SW 1271 (cell line): ENCODE results near the gene CHCHD4.
"Not testable (repeated sequence)": the region's sequence is repeated elsewhere in the genome, so short reads cannot be mapped to it uniquely, and the experiment has no call there.

ENCODE experiments used
- DNase-seq, 2 experiments: peaks; one replicate each; lab custom pipeline; 2025; lab: John Stamatoyannopoulos, UW

CHCHD4 gene

DNA sequence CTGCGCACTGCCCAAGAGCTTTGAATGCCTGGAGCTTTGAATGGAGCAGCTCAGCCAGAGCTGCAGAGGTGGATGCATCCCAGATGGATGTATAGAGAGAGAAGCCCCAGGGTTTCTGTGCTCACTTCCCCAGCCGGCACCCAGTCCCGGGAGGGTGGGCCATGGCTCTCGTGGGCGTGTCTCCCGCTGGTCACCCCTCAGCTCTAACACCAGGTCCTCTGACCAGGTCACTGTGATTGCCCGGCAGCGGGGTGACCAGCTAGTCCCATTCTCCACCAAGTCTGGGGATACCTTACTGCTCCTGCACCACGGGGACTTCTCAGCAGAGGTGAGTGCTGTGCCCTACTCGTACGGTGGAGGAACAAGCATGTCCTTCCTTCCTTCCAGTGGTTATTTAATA is 10.9 kb upstream of the CHCHD4 start:
- DNase-seq, result no peak

DNA sequence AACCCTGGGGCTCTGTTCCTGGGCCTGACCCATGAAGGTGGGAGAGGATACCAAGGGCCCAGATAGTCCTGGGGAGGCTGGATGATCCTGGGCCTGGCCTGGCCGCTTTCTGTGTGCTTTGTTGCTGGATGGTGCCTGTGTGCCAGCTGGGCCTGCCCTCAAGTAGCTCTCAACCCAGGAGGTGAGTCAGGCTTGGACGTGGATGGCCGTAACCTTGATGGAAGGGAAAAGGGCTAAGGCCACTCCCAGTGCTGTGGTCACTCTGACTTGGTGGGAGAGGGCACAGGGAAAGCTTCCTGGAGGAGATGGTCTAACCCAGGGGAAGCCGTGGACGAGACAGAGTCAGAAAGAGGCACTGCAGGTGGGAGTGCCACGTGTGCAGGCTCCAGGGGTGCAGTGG is 9.6 kb upstream of the CHCHD4 start:
- no peak for DNase-seq

DNA sequence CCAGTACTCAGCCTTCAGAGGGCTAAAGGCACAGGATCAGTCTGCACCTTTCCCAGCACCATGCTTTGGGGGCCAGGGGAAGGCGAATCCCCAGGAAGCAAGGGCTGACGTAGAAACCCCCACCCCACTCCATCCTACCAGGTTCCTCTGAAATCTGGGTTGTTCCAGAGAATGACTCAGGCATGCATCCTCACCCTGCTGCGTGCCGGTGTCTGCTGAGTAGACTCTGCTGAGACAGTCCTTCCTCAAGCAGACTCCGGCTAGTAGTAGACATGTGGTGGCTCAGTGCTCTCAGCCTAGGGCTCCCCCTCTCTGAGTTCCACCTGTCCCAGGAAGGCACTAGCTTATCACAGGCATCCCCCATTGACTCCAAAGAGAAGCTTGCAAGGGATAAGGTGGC is 9.2 kb upstream of the CHCHD4 start:
- DNase-seq, result no peak

DNA sequence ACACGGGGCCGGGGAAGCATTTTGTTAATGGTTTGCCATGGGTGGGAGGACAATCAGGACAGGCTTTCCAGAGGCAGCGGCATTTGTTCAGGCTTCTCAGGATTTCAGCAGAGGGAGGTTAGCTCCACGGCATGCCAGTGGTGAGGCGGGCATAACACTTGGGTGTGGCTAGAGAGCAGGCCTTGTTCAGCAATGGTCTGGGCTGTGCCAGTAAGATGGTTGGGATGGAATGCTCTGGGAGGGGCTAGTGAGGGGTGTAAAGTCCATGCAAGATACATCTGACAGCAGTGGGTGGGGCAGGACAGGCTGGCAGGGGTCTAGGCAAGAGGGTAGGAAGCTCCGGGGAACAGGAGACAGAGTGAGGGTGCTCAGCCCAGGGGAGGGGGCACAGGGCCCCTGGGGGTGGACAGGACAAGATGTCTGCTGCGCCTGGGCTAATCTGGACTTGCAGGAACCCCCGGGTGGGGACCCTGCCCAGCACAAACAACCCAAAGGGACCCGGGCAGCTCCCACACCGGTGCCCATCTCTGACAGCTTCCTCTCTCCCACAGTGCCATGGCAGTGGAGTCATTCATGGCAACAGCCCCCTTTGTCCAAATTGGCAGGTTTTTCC is 8.6 kb upstream of the CHCHD4 start:
- no peak for DNase-seq

DNA sequence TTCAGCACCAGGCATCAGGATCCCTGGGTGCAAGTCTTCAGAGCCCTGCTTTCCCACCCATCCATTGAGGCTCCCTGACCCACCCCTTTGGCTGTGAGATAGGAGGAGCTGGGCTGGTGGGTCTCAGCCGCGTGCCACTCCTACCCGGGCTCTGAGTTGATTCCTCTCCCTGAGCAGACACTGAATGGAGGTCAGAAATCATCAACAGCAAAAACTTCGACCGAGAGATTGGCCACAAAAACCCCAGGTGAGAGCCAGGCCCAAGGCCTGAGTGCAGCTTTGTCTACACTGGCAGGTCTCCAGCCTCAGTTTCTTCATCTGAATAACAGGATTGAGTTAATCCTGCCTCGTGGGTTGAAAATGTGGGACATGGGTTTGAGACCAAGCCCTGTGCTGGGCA is 8.0 kb upstream of the CHCHD4 start:
- no peak for DNase-seq

DNA sequence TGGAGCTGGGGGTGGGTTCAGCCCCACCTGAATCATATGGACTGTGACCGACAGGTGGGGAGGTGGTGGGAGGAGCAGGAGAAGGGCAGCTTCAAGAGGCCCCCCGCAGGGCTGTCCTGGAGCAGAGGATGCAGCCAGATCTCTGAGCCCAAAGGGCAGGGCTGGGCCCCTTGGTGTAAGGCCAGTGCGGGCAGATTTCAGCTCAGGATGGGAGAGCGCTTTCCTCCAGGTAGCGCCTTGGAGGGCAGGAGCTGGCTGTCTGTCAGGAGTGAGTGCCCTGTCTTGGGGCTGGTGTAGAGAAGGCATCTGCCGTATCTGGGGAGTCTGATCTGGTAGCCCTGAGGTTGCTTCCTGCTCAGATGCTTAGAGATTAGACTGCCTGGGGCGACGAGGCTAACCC is 7.5 kb upstream of the CHCHD4 start:
- DNase-seq, result no peak

DNA sequence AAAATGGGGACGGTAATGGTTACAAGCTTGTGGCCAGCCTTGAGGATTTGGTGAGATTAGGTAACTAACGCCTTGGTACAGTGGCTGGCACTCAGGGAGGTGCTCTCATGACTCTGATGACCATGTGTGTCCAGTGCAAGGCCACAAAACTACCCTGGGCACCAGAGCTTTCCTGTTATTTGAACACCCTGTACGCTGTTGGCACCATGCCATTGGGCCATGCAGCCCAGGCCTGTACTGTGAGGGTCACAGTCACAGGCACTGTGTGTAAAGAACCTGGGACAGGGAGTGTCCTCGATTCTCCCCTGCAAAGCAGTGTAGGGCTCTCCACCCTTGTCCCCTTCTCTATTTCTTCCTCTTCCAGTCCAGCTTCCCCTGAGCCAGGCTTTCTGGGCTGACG is 6.5 kb upstream of the CHCHD4 start:
- DNase-seq, result no peak

DNA sequence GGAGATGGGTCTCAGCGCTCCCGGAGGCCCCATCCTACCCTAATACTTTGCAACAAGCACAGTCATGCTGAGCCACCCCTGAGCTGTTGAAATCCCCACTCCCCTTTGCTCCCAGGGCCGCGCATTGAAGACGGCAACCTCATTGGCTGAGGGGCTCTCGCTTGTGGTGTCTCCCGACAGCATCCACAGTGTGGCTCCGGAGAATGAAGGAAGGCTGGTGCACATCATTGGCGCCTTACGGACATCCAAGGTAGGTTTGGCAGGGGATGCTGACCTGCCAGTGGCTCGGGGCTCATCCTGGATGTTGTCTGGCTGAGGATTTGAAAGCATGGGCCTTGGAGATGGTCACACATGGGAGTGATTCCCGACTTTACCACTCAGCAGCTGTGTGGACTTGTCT is 6.0 kb upstream of the CHCHD4 start:
- DNase-seq, result no peak

DNA sequence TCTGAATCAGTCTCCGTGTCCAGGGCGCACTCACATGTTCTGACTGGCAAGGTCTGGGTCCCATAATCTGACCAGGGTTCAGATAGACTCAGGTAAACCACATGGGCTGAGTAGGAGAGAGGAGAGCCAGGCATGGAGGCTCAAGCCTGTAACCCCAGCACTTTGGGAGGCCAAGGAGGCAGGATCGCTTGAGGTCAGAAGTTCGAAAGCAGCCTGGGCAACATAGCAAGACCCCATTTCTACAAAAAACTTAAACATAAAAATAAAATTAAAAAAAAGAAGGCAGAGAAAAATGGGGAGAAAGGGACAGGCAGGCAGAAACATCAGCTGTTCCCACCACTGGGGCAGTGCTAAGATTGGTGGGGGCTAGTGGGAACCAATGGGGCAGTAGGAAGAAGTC is 5.6 kb upstream of the CHCHD4 start:
- no peak for DNase-seq

DNA sequence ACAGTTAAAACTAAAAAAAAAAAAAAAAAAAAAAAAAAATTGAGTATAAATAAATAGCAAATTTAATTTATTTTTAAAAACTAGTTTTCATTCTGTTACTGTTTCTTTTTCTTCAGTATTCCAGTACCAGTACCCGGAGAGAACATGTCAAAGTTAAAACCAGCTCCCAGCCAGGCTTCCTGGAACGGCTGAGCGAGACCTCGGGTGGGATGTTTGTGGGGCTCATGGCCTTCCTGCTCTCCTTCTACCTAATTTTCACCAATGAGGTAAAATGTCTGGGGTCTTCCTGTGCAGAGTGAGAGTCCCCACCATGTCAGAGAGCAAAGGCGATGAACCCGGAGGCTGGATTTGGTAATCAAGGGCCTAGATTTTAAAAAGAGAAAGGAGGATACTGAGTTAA is 4.6 kb upstream of the CHCHD4 start:
- no peak for DNase-seq

DNA sequence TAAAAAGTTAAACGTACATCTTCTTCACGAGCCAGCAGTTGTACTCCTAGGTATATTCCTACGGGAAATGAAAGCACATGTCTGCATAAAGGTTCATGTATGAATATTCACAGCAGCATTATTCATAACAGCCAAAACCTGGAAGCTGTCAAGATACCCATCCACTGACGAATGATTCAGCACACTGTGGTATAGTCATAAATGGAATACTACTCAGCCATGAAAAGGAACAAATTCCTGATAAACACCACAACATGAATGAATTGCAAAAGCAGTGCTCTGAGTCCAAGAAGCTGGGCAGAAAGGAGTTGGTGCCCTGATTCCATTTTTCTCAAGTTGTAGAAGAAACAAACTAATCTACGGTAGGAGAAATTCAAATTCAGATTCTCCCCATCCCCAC is 4.1 kb upstream of the CHCHD4 start:
- no peak for DNase-seq

DNA sequence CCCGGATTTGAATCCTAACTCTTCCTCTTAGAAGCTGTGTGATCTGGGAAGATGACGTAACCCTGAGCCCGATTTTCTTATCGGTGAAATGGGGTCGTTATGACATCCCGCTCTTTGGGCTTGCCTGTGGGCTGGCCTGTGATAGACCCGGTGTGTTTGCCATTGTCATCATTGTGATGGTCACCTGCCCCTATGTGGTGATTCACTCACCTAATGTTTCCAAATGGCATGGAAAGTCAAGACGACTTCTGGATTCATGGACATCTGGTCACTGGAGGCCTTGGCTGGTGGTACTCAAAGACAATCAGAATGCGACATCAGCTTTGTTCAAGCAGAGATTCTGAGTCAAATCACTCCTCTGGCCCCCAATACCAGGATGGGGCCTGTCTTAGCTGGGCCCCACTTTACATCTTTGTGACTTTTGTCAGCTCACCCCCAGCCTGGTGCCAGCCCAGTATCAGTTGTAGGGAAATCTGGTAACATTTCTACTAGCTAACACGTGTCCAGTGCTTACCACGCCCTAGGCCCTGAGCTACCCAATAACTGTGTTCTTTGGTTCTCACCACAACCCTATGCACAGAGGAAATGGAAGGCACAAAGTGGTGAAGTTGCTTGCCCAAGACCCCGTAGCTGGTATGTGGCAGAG is 3.0 kb upstream of the CHCHD4 start:
- no peak for DNase-seq

DNA sequence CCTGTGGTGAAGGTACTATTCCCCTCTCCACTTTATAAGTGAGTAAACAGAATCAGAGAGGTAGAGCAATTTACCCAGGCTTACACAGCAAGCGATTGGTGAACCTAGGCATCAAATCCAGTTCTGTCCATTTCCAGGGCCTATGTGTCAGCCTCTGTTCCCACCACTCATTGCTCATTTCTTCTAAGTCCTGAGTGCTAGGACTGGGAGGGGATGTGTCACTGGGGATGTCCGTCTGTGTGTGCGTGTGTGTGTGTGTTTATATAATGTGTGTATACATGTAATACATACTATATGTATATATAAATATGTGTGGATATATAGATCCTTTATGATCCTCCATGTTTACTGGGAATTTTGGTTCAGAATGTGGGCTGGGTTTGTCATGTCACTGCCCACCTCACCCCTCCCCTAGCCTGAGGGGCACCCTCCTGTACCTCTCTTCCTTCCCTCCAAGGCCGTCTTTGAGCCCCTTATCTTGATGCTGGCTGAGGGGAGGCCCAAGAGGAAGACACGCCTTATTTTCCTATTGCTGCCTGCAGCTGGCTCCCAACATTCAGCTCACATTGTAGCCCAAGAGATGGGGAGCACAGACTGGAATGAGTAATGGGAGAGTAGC is 2.3 kb upstream of the CHCHD4 start:
- DNase-seq, result no peak

DNA sequence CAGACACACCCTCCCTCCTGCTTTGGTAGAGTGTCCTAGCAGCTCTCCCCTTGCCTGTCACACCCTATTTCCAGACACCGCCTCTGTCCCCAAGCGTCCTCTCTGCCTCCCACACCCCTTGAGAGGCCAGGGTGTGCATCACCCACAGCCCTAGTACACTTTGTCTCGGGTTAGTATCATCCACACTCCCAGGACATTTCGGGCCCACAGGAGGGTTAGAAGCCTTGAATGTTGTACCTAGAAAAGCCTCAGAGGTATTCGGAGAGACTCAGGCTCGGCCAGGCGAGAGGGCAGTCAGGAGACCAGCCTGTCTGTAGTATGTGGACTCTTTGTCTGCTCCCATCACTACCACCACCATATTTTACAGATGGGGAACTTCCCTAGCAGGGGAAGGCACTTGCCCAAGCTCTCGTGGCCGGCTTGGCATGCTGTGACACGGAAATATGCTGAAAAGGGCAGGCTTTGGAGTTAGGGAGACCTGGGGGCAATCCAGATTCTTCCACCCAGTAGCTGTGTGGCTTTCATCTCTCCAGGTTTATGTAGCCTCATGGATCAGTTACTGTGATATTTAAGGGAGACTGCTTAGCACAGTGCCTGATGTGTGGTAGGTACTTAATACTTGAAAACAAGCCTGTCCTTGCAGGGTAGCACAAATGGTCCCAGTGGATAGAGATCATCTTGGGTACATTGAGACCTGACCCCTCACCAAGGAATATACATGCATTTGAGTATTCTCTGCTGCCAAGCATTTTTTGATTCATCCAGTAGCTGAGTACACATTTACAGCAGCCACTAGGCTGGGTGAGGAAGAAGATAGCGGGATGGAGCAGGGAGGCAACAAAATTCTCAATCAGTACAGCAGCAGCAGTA is 1.6 kb upstream of the CHCHD4 start:
- no peak for DNase-seq

DNA sequence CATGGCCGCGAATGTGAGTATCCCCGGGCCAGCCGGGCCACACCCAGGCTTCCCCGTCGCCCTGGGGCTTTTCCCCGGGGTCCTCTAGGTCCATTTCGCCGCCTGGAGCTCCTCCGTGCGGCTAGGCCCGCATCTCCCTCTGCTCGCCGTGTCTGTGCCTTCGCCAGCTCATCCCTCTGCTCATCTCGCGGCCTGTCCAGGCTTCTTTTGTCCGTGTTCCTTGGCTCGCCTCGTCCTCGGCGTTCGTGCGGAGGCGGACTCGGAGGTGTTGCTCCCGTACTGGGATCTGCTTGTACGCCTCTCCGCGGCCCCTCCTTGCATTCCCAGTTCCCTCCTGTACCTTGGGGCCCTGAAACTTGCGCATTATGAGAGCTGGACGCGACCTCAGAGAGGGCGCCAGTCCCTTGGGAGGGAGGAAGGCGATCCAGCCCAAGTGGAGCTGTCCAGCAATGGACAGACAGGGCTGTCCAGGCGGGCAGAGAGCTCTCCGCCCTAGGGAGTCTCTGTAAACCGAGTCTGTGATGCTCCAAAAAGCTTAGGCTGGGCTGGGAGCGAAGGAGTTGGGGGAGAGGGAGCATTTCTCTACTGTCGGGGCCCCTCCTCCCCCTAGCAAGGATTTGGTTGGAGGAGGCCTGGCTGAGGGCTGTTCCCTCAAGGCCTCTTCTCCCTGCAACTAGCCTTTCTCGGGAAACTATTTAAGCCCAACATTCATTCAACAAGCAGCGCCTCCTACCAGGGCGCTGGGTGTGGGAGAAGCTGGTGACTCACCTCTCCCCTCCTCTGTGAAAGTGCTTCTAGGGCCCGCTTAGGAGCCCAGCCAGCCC is 735 bp upstream of the CHCHD4 start:
- DNase-seq, result peak; percentile 68 to 82

DNA sequence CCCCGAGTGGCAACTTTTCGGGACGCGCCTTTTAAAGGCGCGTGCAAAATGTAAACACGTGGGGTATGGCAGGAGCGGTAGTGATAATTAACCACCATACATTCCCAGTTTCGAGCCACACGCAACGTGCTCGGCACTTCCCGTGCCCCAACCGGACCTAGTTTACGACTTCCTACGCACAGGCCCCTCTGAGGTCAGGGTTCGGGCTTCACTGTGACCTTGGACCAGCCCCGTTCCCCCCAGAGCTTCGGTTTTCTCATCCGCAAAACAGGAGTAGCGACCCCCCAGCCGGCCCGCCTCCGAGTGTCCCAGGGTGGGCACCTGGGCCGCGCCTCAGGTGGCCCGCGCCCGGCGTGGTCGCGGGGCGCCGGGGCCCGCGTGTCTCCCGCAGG is 451 bp downstream of the CHCHD4 start:
- DNase-seq, result peak; percentile 47 to 60

DNA sequence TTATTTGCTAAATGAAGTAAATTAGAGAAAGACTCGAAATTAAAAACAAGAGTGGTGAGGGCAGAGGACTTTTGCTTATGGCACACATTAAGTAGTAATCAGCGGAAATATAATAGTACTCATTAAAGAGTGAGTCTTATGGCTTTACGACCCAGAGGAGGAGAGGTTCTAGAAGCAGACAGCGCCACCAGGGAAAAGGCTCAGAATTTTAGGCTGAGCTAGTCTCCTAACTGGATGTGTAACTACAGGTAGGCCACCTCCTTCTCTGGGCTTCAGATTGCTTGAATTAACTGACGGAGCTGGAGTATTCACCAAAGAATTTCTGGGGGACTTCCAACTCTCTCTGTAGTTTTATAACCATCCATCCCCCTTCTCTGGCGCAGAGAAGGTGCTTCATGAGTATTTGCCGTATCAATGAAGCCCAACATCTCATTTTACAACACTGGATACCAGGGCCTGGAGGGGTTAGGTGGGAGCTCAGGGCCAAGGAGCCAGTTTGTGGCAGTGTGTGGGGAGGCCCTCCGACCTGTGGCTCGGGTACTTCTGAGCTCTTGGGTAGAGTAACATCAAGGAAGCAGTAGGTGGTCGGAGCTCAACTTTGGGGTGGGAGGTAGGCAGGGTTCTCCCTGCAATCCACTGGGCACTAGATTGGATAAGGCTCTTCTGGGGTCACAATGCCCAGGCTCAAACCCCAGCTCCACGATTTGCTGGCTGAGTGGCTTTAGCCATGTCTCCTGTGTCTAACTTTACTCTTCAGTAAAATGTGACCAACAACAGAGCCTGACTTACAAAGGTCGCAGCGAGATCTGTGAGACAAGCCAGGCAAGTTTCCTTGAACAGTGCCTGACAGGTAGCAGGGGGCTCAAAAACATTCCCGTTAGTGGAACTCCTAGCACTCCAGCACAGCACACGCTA is 1.1 kb downstream of the CHCHD4 start:
- no peak for DNase-seq

DNA sequence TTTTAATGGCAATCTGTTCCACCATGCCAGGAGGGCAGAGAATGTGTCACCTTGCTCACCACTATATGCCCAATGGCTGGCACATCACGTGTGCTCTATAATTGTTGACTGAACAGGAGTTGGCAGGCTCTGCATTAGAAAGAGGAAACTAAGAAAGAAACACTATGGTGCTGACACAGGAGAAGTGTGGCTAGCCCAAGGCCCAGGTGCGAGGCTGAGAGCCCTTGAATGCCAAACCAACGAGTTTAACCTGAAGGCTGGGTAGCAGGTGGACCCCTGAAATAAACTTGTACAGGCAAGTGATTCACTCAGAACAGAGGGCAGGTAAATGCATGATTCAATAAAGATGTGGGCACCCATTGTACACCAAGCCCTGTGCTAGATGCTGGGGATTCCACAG is 2.4 kb downstream of the CHCHD4 start:
- DNase-seq, result no peak

DNA sequence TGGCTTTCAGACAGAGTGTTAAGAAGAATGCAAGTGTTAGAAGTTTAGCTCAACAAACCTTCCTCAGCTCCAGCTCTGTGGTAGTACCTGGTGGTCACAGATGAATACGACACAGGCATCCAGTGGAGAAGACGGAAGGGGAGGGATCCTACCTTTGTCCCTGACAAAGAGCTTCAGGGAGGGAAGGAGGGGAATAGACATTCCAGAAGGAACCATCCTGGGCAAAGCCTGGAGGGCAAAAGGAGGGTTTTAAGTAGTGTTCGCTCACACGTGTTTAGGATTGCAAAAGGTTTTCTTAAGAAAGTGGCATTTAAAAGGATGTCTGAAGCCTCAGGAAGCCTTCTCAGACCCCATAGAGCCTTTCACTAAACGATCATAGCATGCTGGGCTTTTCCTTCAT is 2.8 kb downstream of the CHCHD4 start:
- no peak for DNase-seq

DNA sequence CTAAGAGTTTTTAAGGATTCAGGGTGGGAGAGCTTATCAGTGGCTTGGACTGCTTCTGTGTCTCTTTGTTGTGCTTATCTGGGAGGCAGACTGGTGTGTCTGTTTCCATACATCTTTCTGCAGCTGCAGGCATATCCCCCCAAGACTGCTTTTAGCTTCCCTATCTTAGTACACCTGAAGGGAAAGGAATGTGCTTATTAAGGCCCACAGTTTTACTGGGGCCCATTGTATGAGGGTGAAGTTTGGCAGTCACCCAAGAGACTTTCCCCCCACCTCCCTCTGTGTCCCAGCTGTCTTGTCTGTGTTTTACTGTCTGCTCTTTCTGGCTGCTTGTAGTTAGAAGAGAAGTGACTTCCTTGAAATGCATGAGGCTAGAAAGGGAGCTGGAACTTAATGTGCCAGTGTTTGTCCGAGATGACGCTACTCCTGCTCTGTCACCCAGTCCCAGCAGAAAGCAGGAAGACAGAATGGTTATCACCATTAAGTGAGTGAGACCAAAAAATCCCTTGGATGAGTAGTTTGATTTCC is 3.7 kb downstream of the CHCHD4 start:
- not testable (repeated sequence) for DNase-seq
